Immature natural killer cell (primary cell): ENCODE results near the gene FBXO47. TPM values are rescaled to one million over a fixed set of nuclear protein-coding genes. Genes with fewer than 3 reads are reported as not detected.

ENCODE experiments used
- DNase-seq, 3 donors: peaks; one replicate each; pipeline ENCODE4 v3.0.0; 2022; ENCODE audit warnings: mixed read lengths in 1 of 3
- H3K27ac Mint-ChIP-seq, 6 donors: one replicate each; pipeline ENCODE4 v1.8.0; 2020; ENCODE audit warnings: mixed read lengths in 6 of 6, mild to moderate bottlenecking in 5 of 6, inconsistent platforms in 4 of 6, moderate library complexity in 3 of 6
- H3K27me3 Mint-ChIP-seq, 3 donors: one replicate each; pipeline ENCODE4 v1.8.0; 2020 to 2021; ENCODE audit warnings: low read depth in 3 of 3, mild to moderate bottlenecking in 3 of 3, mixed read lengths in 3 of 3, moderate library complexity in 3 of 3, inconsistent platforms in 1 of 3
- H3K36me3 Mint-ChIP-seq, 3 donors: one replicate each; pipeline ENCODE4 v1.8.0; 2020; ENCODE audit warnings: mixed read lengths in 3 of 3, inconsistent platforms in 2 of 3, mild to moderate bottlenecking in 2 of 3
- H3K4me1 Mint-ChIP-seq, 2 donors: one replicate each; pipeline ENCODE4 v1.8.0; 2020; ENCODE audit warnings: inconsistent platforms in 2 of 2, mild to moderate bottlenecking in 2 of 2, mixed read lengths in 2 of 2, moderate library complexity in 1 of 2
- H3K4me3 Mint-ChIP-seq, 5 donors: one replicate each; pipeline ENCODE4 v1.8.0; 2020; ENCODE audit warnings: mild to moderate bottlenecking in 5 of 5, mixed read lengths in 5 of 5, inconsistent platforms in 3 of 5, moderate library complexity in 3 of 5
- H3K9me3 Mint-ChIP-seq, 6 donors: one replicate each; pipeline ENCODE4 v1.8.0; 2020; ENCODE audit warnings: mild to moderate bottlenecking in 6 of 6, mixed read lengths in 6 of 6, inconsistent platforms in 4 of 6, moderate library complexity in 3 of 6
- polyA plus RNA-seq, 3 donors: library from polyadenylated mRNA; unstranded; fragments of 300-500 nt; fragmentation: Illumina TruSeq; gene quantifications; one replicate each; pipeline ENCODE4 v1.2.3, GENCODE V29; 2021

The FBXO47 gene
- polyA plus RNA-seq, 3 donors from 2014 or later = not detected

GRCh38 chr17:38898291-38898679 lies 68.9 kb downstream of the FBXO47 start:
- H3K36me3 Mint-ChIP-seq = peaks cover 5 to 14% (median 10%) of the 10 kb centered on the region in 3 donors
- peak overlapping the region; percentile 97 to 99 (median 98) for H3K27ac Mint-ChIP-seq
- peaks cover 91 to 93% of the 10 kb centered on the region in 2 donors for H3K4me1 Mint-ChIP-seq
- no peak for DNase-seq
- H3K9me3 Mint-ChIP-seq = no peaks in the 10 kb centered on the region
- peaks cover 22 to 34% (median 33%) of the 10 kb centered on the region in 3 donors for H3K27me3 Mint-ChIP-seq
- H3K4me3 Mint-ChIP-seq = peak overlapping the region; percentile 76 to 91 (median 84)

GRCh38 chr17:38897671-38898290 lies 69.4 kb downstream of the FBXO47 start:
- Mint-ChIP-seq H3K4me3 (peak overlapping the region; percentile 76 to 91 (median 84)), H3K9me3 (no peaks in the 10 kb centered on the region), H3K27me3 (peaks cover 22 to 36% (median 35%) of the 10 kb centered on the region in 3 donors), H3K27ac (peak overlapping the region; percentile 97 to 99 (median 98)), H3K36me3 (peaks cover 5 to 14% (median 11%) of the 10 kb centered on the region in 3 donors), H3K4me1 (peaks cover 91 to 93% of the 10 kb centered on the region in 2 donors)
- DNase-seq = no peak

- Mint-ChIP-seq H3K27me3 (peaks cover 24 to 41% (median 37%) of the 10 kb centered on the region in 3 donors), H3K36me3 (peaks cover 5 to 14% (median 11%) of the 10 kb centered on the region in 3 donors), H3K4me3 (peak overlapping the region; percentile 76 to 91 (median 84)), H3K27ac (peak overlapping the region; percentile 97 to 99 (median 98)), H3K9me3 (no peaks in the 10 kb centered on the region), H3K4me1 (peaks cover 94 to 95% of the 10 kb centered on the region in 2 donors)
- DNase-seq = no peak
Observed at GRCh38 chr17:38897176-38897575, 70.0 kb downstream of the FBXO47 start.

GRCh38 chr17:38896346-38896954 lies 70.8 kb downstream of the FBXO47 start:
- Mint-ChIP-seq H3K4me1 (peaks cover 94 to 95% of the 10 kb centered on the region in 2 donors), H3K27me3 (peaks cover 27 to 47% (median 42%) of the 10 kb centered on the region in 3 donors), H3K27ac (peak overlapping the region; percentile 97 to 99 (median 98)), H3K9me3 (no peaks in the 10 kb centered on the region), H3K4me3 (peak overlapping the region; percentile 44 to 91 (median 84)), H3K36me3 (peaks cover 5 to 19% (median 17%) of the 10 kb centered on the region in 3 donors)
- no peak for DNase-seq

- Mint-ChIP-seq H3K9me3 (no peaks in the 10 kb centered on the region), H3K4me1 (peaks cover 97% of the 10 kb centered on the region in 2 donors), H3K27ac (peak overlapping the region; percentile 87 to 97 (median 93)), H3K4me3 (peak overlapping the region; percentile 62 to 76 (median 75)), H3K36me3 (peaks cover under 1 to 25% (median 17%) of the 10 kb centered on the region in 3 donors), H3K27me3 (peaks cover 22 to 48% (median 25%) of the 10 kb centered on the region in 3 donors)
- no peak for DNase-seq
Observed at GRCh38 chr17:38894276-38894675, 72.9 kb downstream of the FBXO47 start.

- peak overlapping the region; percentile 87 to 97 (median 93) for H3K27ac Mint-ChIP-seq
- peak; percentile 86 to 90 (median 87) for DNase-seq
- H3K36me3 Mint-ChIP-seq = peaks cover 4 to 27% (median 15%) of the 10 kb centered on the region in 3 donors
- H3K4me3 Mint-ChIP-seq = peak overlapping the region; percentile 62 to 76 (median 75)
- H3K4me1 Mint-ChIP-seq = peaks cover 97% of the 10 kb centered on the region in 2 donors
- no peaks in the 10 kb centered on the region for H3K9me3 Mint-ChIP-seq
- H3K27me3 Mint-ChIP-seq = peaks cover 17 to 45% (median 18%) of the 10 kb centered on the region in 3 donors
Observed at GRCh38 chr17:38893607-38894006, 73.6 kb downstream of the FBXO47 start.

GRCh38 chr17:38893113-38893512 lies 74.1 kb downstream of the FBXO47 start:
- Mint-ChIP-seq H3K27ac (peak overlapping the region; percentile 87 to 97 (median 93)), H3K4me1 (peaks cover 97% of the 10 kb centered on the region in 2 donors), H3K4me3 (peak overlapping the region; percentile 62 to 76 (median 75)), H3K9me3 (no peaks in the 10 kb centered on the region), H3K27me3 (peaks cover 12 to 43% (median 13%) of the 10 kb centered on the region in 3 donors), H3K36me3 (peaks cover 4 to 25% (median 13%) of the 10 kb centered on the region in 3 donors)
- no peak for DNase-seq

GRCh38 chr17:38892620-38893019 lies 74.6 kb downstream of the FBXO47 start:
- no peak for DNase-seq
- Mint-ChIP-seq H3K36me3 (peaks cover 4 to 24% (median 12%) of the 10 kb centered on the region in 3 donors), H3K9me3 (no peaks in the 10 kb centered on the region), H3K4me1 (peaks cover 97% of the 10 kb centered on the region in 2 donors), H3K4me3 (peak overlapping the region; percentile 53 to 77 (median 69)), H3K27me3 (peaks cover 11 to 42% (median 15%) of the 10 kb centered on the region in 3 donors), H3K27ac (peak overlapping the region; percentile 87 to 97 (median 94))

- H3K36me3 Mint-ChIP-seq = peaks cover 4 to 22% (median 9%) of the 10 kb centered on the region in 3 donors
- peak overlapping the region; percentile 87 to 97 (median 92) for H3K27ac Mint-ChIP-seq
- H3K27me3 Mint-ChIP-seq = peaks cover 9 to 42% (median 16%) of the 10 kb centered on the region in 3 donors
- peak overlapping the region; percentile 59 to 77 (median 66) for H3K4me3 Mint-ChIP-seq
- H3K4me1 Mint-ChIP-seq = peaks cover 97% of the 10 kb centered on the region in 2 donors
- DNase-seq = no peak
- no peaks in the 10 kb centered on the region for H3K9me3 Mint-ChIP-seq
Observed at GRCh38 chr17:38892083-38892482, 75.1 kb downstream of the FBXO47 start.

GRCh38 chr17:38891441-38891840 lies 75.8 kb downstream of the FBXO47 start:
- no peak for DNase-seq

GRCh38 chr17:38890410-38890746 lies 76.8 kb downstream of the FBXO47 start:
- peaks cover 0 to 4% (median 0%) of the 10 kb centered on the region in 6 donors for H3K9me3 Mint-ChIP-seq

More at GRCh38 chr17:38891441-38891840, 75.8 kb downstream of the FBXO47 start:
- no peaks in the 10 kb centered on the region for H3K9me3 Mint-ChIP-seq
- H3K27me3 Mint-ChIP-seq = peaks cover 9 to 47% (median 16%) of the 10 kb centered on the region in 3 donors
- H3K27ac Mint-ChIP-seq = peak overlapping the region; percentile 87 to 97 (median 92)
- H3K4me3 Mint-ChIP-seq = peak overlapping the region; percentile 59 to 77 (median 66)
- H3K4me1 Mint-ChIP-seq = peaks cover 97% of the 10 kb centered on the region in 2 donors
- peaks cover 4 to 22% (median 9%) of the 10 kb centered on the region in 3 donors for H3K36me3 Mint-ChIP-seq

GRCh38 chr17:38889745-38890409 lies 77.3 kb downstream of the FBXO47 start:
- peak overlapping the region; percentile 71 to 97 (median 91) for H3K27ac Mint-ChIP-seq
- H3K4me3 Mint-ChIP-seq = peak overlapping the region in 4 of 5 donors; percentile 26 to 36 (median 32)
- DNase-seq = no peak
- H3K9me3 Mint-ChIP-seq = peaks cover 0 to 4% (median 0%) of the 10 kb centered on the region in 6 donors
- peaks cover 13 to 59% (median 22%) of the 10 kb centered on the region in 3 donors for H3K27me3 Mint-ChIP-seq
- peaks cover 98 to 100% of the 10 kb centered on the region in 2 donors for H3K4me1 Mint-ChIP-seq
- H3K36me3 Mint-ChIP-seq = peaks cover 9 to 26% (median 9%) of the 10 kb centered on the region in 3 donors

More at GRCh38 chr17:38890410-38890746, 76.8 kb downstream of the FBXO47 start:
- peak overlapping the region in 4 of 5 donors; percentile 13 to 33 (median 29) for H3K4me3 Mint-ChIP-seq
- peaks cover 13 to 56% (median 22%) of the 10 kb centered on the region in 3 donors for H3K27me3 Mint-ChIP-seq
- H3K4me1 Mint-ChIP-seq = peaks cover 97% of the 10 kb centered on the region in 2 donors
- H3K36me3 Mint-ChIP-seq = peaks cover 9 to 26% (median 9%) of the 10 kb centered on the region in 3 donors
- H3K27ac Mint-ChIP-seq = peak overlapping the region; percentile 71 to 97 (median 91)
- DNase-seq = no peak

GRCh38 chr17:38888842-38889241 lies 78.4 kb downstream of the FBXO47 start:
- Mint-ChIP-seq H3K4me3 (peak overlapping the region in 2 of 5 donors; percentile 7 to 31), H3K9me3 (peaks cover 0 to 4% (median 0%) of the 10 kb centered on the region in 6 donors), H3K4me1 (peaks cover 94 to 98% of the 10 kb centered on the region in 2 donors), H3K27ac (peak overlapping the region; percentile 73 to 87 (median 82)), H3K36me3 (peaks cover 11 to 29% (median 12%) of the 10 kb centered on the region in 3 donors), H3K27me3 (peaks cover 10 to 59% (median 23%) of the 10 kb centered on the region in 3 donors)
- DNase-seq = no peak
